Retinal pigment epithelial cell (primary cell): ENCODE measurements around the gene GRID1.

Experiments
- DNase-seq: peaks from one replicate; pipeline ENCODE4 v3.0.0-alpha.2; 2010; ENCODE audit warnings: low read depth
- H3K4me3 ChIP-seq: 2 replicates; pipeline ENCODE4 v1.5.1; 2011; ENCODE audit warnings: mild to moderate bottlenecking, low read length, control low read depth, moderate library complexity
- CTCF ChIP-seq: conservative IDR thresholded peaks from 2 replicates; pipeline ENCODE4 v1.5.1; 2011; ENCODE audit warnings: low read depth, low read length, control low read depth, inconsistent platforms

GRID1 gene

GRCh38 chr10:86068231-86069054, 298.2 kb downstream of the GRID1 start:
- H3K4me3 ChIP-seq: no peak overlapping the region
- no peak for TF ChIP-seq CTCF
- no peak for DNase-seq

- TF ChIP-seq CTCF: no peak
- no peak for DNase-seq
- no peak overlapping the region for H3K4me3 ChIP-seq
Measured at GRCh38 chr10:86067436-86068050, 299.1 kb downstream of the GRID1 start.

- no peak for DNase-seq
- TF ChIP-seq CTCF: no peak
- no peak overlapping the region for H3K4me3 ChIP-seq
Measured at GRCh38 chr10:86066696-86067095, 299.9 kb downstream of the GRID1 start.

GRCh38 chr10:86065711-86066251, 300.8 kb downstream of the GRID1 start:
- no peak for DNase-seq
- H3K4me3 ChIP-seq: no peak overlapping the region
- TF ChIP-seq CTCF: no peak

GRCh38 chr10:86064931-86065662, 301.5 kb downstream of the GRID1 start:
- DNase-seq: no peak
- H3K4me3 ChIP-seq: no peak overlapping the region
- no peak for TF ChIP-seq CTCF

GRCh38 chr10:86064219-86064618, 302.4 kb downstream of the GRID1 start:
- DNase-seq: no peak
- no peak overlapping the region for H3K4me3 ChIP-seq
- TF ChIP-seq CTCF: no peak
